SU-DHL-6 (cell line): ENCODE data around the gene BSCL2.

Experiments used
- H2AFZ ChIP-seq: fragments of 200-600 bp; sonication (generic); 2 replicates; pipeline ENCODE4 v1.6.1; 2014; ENCODE audit warnings: low read depth, mild to moderate bottlenecking, moderate library complexity, mixed read lengths, antibody characterized with exemption, low read length; ENCODE audit not compliant: severe bottlenecking
- H3F3A ChIP-seq: fragments of 200-600 bp; shearing (Covaris generic); 2 replicates; pipeline ENCODE4 v1.6.0; 2016; ENCODE audit warnings: antibody characterized with exemption, mild to moderate bottlenecking; ENCODE audit not compliant: insufficient read depth
- H3K27ac ChIP-seq: fragments of 200-600 bp; sonication (generic); 2 replicates; pipeline ENCODE4 v1.5.1; 2016; ENCODE audit warnings: low read depth, mild to moderate bottlenecking, low read length, moderate library complexity, mixed read lengths
- H3K27me3 ChIP-seq: fragments of 200-600 bp; sonication (generic), shearing (Covaris generic); 2 replicates; pipeline ENCODE4 v1.6.0; 2014; ENCODE audit warnings: mild to moderate bottlenecking, low read length
- H3K36me3 ChIP-seq: fragments of 200-600 bp; sonication (generic); 2 replicates; pipeline ENCODE4 v1.6.1; 2014; ENCODE audit warnings: mild to moderate bottlenecking, low read length, mixed read lengths
- H3K4me2 ChIP-seq: fragments of 300-600, 200-600 bp; shearing (Covaris generic), sonication (generic); 2 replicates; pipeline ENCODE4 v1.6.0; 2014; ENCODE audit warnings: low read length, low read depth, mild to moderate bottlenecking; ENCODE audit not compliant: poor library complexity, severe bottlenecking
- H3K4me3 ChIP-seq: fragments of 200-600 bp; sonication (generic); 2 replicates; pipeline ENCODE4 v1.5.1; 2014; ENCODE audit warnings: antibody characterized with exemption, low read length, mild to moderate bottlenecking, mixed read lengths; ENCODE audit not compliant: insufficient read depth, poor library complexity, severe bottlenecking
- H3K79me2 ChIP-seq: fragments of 200-600 bp; sonication (generic); 2 replicates; pipeline ENCODE4 v1.6.1; 2014; ENCODE audit warnings: mild to moderate bottlenecking, low read length, moderate library complexity; ENCODE audit not compliant: insufficient read depth
- H3K9ac ChIP-seq: fragments of 200-600 bp; sonication (generic); 2 replicates; pipeline ENCODE4 v1.7.0; 2014; ENCODE audit warnings: mild to moderate bottlenecking, low read length
- H3K9me2 ChIP-seq: fragments of 200-600 bp; sonication (generic); replicated peaks from 2 replicates; pipeline ENCODE4 v1.6.1; 2014; ENCODE audit warnings: low read length; ENCODE audit not compliant: insufficient read depth
- H3K9me3 ChIP-seq: fragments of 200-600 bp; sonication (generic); 2 replicates; pipeline ENCODE4 v1.6.1; 2014; ENCODE audit warnings: low read length, mixed read lengths; ENCODE audit not compliant: insufficient read depth
- H4K20me1 ChIP-seq: fragments of 200-600 bp; sonication (generic); 2 replicates; pipeline ENCODE4 v1.6.1; 2014; ENCODE audit warnings: low read depth, mild to moderate bottlenecking, antibody characterized with exemption, low read length, moderate library complexity, mixed read lengths
- EZH2phosphoT487 ChIP-seq: fragments of 200-600 bp; sonication (generic), shearing (Covaris generic); conservative IDR thresholded peaks from 2 replicates; pipeline ENCODE4 v1.6.1; 2018; ENCODE audit warnings: mild to moderate bottlenecking, antibody characterized with exemption, low read length, moderate library complexity, mixed read lengths
- TF ChIP-seq, protein P1 (sequence below): fragments of 200-600 bp; sonication (generic); IDR thresholded peaks from one replicate; pipeline ENCODE4 v1.5.1; 2017; ENCODE audit warnings: antibody characterized with exemption, mild to moderate bottlenecking, low read length, moderate library complexity; ENCODE audit not compliant: insufficient read depth, poor library complexity, severe bottlenecking

Gene BSCL2

GRCh38 chr11:62669420-62670161, 37.6 kb downstream of the BSCL2 start:
- Histone ChIP-seq H4K20me1 (no peaks in the 10 kb centered on the region), H3K79me2 (peaks cover 61% of the 10 kb centered on the region), H3K4me2 (peak overlapping the region; percentile 91), H3K27me3 (no peaks in the 10 kb centered on the region), H3K4me3 (no peak overlapping the region), H3K9me3 (no peaks in the 10 kb centered on the region), H3K9me2 (no peaks in the 10 kb centered on the region), H3K27ac (peak overlapping the region; percentile 41), H3F3A (peaks cover 63% of the 10 kb centered on the region), H2AFZ (no peak overlapping the region), H3K9ac (0 out of 2 replicates have a peak overlapping the region, but pooled peaks have one; percentile 81), H3K36me3 (peaks cover 8% of the 10 kb centered on the region; the same call in 1 of the 2 replicates)
- TF ChIP-seq EZH2phosphoT487: no peak
- TF ChIP-seq, protein P1, sequence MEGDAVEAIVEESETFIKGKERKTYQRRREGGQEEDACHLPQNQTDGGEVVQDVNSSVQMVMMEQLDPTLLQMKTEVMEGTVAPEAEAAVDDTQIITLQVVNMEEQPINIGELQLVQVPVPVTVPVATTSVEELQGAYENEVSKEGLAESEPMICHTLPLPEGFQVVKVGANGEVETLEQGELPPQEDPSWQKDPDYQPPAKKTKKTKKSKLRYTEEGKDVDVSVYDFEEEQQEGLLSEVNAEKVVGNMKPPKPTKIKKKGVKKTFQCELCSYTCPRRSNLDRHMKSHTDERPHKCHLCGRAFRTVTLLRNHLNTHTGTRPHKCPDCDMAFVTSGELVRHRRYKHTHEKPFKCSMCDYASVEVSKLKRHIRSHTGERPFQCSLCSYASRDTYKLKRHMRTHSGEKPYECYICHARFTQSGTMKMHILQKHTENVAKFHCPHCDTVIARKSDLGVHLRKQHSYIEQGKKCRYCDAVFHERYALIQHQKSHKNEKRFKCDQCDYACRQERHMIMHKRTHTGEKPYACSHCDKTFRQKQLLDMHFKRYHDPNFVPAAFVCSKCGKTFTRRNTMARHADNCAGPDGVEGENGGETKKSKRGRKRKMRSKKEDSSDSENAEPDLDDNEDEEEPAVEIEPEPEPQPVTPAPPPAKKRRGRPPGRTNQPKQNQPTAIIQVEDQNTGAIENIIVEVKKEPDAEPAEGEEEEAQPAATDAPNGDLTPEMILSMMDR: no peak

DNA sequence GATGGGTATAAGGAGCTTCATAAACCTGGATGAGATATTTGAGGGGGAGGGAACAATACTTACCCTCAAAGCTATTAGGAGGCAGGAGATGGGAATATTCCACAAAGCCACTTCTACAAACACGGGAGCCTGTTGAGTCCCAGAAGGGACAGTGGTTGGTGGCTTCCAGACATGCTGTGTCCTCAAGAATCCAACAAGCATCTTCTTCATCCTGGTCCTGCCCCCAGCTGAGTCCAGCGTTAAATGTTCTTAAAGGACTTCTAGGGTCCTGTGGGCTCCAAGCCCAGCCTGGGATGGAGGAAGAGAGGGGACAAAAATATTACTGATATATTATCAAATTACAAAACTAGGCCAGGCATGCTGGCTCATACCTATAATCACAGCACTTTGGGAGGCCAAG, 39.8 kb downstream of the BSCL2 start:
- no peaks in the 10 kb centered on the region for H4K20me1 ChIP-seq
- H3K4me2 ChIP-seq: peak overlapping the region; percentile 93
- peaks cover 15% of the 10 kb centered on the region for H3K36me3 ChIP-seq
- H3K9me3 ChIP-seq: no peaks in the 10 kb centered on the region
- H3K4me3 ChIP-seq: peak overlapping the region; percentile 89
- peak overlapping the region; percentile 92 for H3K27ac ChIP-seq
- no peak for TF ChIP-seq EZH2phosphoT487
- TF ChIP-seq, protein P1: no peak
- peak overlapping the region; percentile 95 for H3K9ac ChIP-seq
- H3F3A ChIP-seq: peaks cover 52% of the 10 kb centered on the region
- H2AFZ ChIP-seq: no peak overlapping the region
- H3K27me3 ChIP-seq: no peaks in the 10 kb centered on the region
- no peaks in the 10 kb centered on the region for H3K9me2 ChIP-seq
- peaks cover 59% of the 10 kb centered on the region for H3K79me2 ChIP-seq

DNA sequence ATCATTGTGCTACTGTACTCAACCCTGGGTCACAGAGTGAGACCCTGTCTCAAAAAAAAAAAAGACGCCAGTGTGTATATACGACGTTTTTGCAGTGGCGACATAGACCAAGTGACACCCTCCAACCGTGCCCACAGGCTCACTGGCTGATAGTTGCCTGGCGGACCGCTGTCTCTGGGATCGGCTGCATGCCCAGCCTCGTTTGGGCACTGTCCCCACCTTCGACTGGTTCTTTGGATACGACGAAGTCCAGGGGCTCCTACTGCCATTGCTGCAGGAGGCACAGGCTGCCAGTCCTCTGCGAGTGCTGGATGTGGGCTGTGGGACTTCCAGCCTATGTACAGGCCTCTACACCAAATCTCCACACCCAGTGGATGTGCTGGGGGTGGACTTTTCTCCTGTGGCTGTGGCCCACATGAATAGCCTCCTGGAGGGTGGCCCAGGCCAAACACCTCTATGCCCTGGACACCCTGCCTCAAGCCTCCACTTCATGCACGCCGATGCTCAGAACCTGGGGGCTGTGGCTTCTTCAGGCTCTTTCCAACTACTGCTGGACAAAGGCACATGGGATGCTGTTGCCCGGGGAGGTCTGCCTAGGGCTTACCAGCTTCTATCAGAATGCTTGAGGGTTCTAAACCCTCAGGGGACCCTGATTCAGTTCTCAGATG, 40.8 kb downstream of the BSCL2 start:
- no peak overlapping the region for H2AFZ ChIP-seq
- no peaks in the 10 kb centered on the region for H3K9me2 ChIP-seq
- peaks cover 15% of the 10 kb centered on the region for H3K36me3 ChIP-seq
- no peaks in the 10 kb centered on the region for H3K27me3 ChIP-seq
- peaks cover 52% of the 10 kb centered on the region for H3F3A ChIP-seq
- TF ChIP-seq, protein P1: no peak
- no peak for TF ChIP-seq EZH2phosphoT487
- peak overlapping the region; percentile 95 for H3K9ac ChIP-seq
- H3K9me3 ChIP-seq: no peaks in the 10 kb centered on the region
- H3K79me2 ChIP-seq: peaks cover 52% of the 10 kb centered on the region
- peak overlapping the region; percentile 92 for H3K27ac ChIP-seq
- peak overlapping the region; percentile 93 for H3K4me2 ChIP-seq
- peak overlapping the region; percentile 89 for H3K4me3 ChIP-seq
- H4K20me1 ChIP-seq: no peaks in the 10 kb centered on the region
